Measurements from ENCODE around the gene HDAC10. TPM values are rescaled to one million over a fixed set of nuclear protein-coding genes. Genes with fewer than 3 reads are reported as not detected.

The HDAC10 gene
- total RNA-seq, 1 donor from 2014 or later = 13.6 TPM

DNA sequence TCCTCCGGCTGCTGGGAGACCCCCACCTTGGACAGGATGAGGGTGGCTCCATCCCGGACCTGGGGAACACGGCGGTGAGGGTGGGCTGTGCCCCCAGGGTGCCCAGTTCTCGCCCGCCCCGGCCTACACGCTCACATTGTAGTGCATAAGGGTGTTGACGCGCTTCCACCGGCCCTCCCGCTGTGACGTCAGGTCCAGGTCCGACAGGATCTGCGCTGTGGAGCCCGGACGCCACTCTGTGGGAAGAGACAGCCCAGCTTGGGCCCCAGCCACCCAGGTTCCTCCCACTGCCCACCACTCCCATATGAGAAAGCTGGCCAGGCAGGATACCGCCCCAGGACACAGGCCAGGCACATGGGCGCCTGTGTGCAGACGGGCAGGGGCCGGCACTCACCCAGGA, 27.4 kb upstream of the HDAC10 start:
- Histone ChIP-seq H3K27me3 (ENCODE audit: low read depth) (no peaks in the 10 kb centered on the region), H3K27ac (replicated peaks) (no peak overlapping the region), H3K4me3 (no peak overlapping the region), H3K9me3 (replicated peaks) (no peaks in the 10 kb centered on the region), H3K36me3 (peaks cover 85% of the 10 kb centered on the region), H3K4me1 (peaks cover 29% of the 10 kb centered on the region)
- no peak for TF ChIP-seq CTCF (IDR thresholded peaks at IDR 0.05; ENCODE audit: borderline replicate concordance)
- DNase-seq = no peak
- intact Hi-C loops (cut with micrococcal nuclease) = no loop called here

GRCh38 chr22:50277761-50278160, 26.7 kb upstream of the HDAC10 start:
- intact Hi-C loops (cut with micrococcal nuclease) = no loop called here
- DNase-seq = no peak
- H3K9me3 ChIP-seq (replicated peaks) = no peaks in the 10 kb centered on the region
- H3K4me3 ChIP-seq = no peak overlapping the region
- no peak overlapping the region for H3K27ac ChIP-seq (replicated peaks)
- H3K36me3 ChIP-seq = peaks cover 78% of the 10 kb centered on the region
- H3K27me3 ChIP-seq (ENCODE audit: low read depth) = no peaks in the 10 kb centered on the region
- peaks cover 27% of the 10 kb centered on the region for H3K4me1 ChIP-seq
- TF ChIP-seq CTCF (IDR thresholded peaks at IDR 0.05; ENCODE audit: borderline replicate concordance) = no peak

DNA sequence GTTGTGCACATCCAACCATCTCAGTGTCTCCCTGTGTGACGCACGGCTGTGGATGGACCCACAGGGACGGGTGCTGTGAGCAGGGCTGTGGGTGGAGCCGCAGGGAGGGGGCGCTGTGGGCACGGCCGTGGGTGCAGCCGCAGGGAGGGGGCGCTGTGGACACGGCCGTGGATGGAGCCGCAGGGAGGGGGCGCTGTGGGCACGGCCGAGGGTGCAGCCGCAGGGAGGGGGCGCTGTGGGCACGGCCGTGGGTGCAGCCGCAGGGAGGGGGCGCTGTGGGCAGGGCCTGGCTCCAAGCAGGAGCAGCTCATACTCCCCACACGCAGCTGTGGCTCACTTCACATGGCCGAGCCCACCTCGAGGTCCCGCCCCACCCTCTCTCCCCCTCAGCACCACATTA, 25.1 kb upstream of the HDAC10 start:
- H3K27me3 ChIP-seq (ENCODE audit: low read depth) = peaks cover 11% of the 10 kb centered on the region
- peak; percentile 68 for DNase-seq
- peaks cover 25% of the 10 kb centered on the region for H3K4me1 ChIP-seq
- H3K27ac ChIP-seq (replicated peaks) = peak overlapping the region; percentile 36
- intact Hi-C loops (cut with micrococcal nuclease) = no loop called here
- TF ChIP-seq CTCF (IDR thresholded peaks at IDR 0.05; ENCODE audit: borderline replicate concordance) = peak; percentile 67
- H3K4me3 ChIP-seq = no peak overlapping the region
- H3K36me3 ChIP-seq = peaks cover 62% of the 10 kb centered on the region
- H3K9me3 ChIP-seq (replicated peaks) = no peaks in the 10 kb centered on the region

DNA sequence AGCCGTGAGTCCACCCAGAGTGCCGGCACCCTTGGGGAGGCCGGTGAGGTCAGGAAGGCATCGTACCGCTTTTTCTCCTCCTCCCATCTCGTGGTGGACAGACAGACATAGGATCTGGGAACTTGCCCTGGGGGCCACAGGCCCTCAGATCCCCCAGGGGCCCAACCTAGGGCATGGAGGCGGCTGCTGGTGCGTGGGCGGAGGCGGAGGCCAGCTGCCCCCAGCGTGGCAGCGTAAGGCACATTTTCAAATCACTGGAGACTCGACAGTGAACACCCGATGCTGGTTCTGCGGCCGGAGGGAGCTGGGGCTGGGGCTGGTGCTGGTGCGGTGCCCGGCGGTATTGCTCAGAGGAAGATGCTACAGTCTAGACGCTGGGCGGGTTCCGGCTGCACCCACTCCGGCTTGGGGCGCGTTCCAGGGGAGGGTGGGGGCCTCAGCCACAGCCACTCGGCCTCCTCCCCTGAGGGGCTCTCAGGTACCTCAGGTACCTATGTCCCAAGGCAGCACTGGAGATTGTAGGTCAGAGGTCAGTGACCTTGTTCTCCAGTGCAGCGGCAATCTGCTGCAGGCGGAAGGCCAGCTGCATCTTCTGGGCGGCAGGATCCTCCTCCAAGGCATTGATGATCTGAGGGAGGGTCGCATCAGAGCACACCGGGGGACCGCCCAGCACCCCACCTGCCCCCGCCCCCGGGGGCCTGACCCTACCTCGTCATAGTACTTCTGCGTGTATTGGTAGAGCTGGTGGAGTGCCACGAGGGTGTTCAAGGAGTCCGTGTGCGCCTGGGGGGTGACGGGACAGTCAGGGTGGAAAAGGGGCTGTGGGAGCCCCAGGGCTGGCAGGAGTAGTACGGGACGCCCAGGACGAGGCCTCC, 24.4 kb upstream of the HDAC10 start:
- Histone ChIP-seq H3K27ac (replicated peaks) (peak overlapping the region; percentile 36), H3K27me3 (ENCODE audit: low read depth) (peaks cover 11% of the 10 kb centered on the region), H3K9me3 (replicated peaks) (no peaks in the 10 kb centered on the region), H3K4me1 (peaks cover 33% of the 10 kb centered on the region), H3K4me3 (no peak overlapping the region), H3K36me3 (peaks cover 55% of the 10 kb centered on the region)
- no peak for DNase-seq
- intact Hi-C loops (cut with micrococcal nuclease) = no loop called here
- TF ChIP-seq CTCF (IDR thresholded peaks at IDR 0.05; ENCODE audit: borderline replicate concordance) = no peak

- no peak for TF ChIP-seq CTCF (IDR thresholded peaks at IDR 0.05; ENCODE audit: borderline replicate concordance)
- Histone ChIP-seq H3K27ac (replicated peaks) (no peak overlapping the region), H3K4me1 (peaks cover 37% of the 10 kb centered on the region), H3K36me3 (peaks cover 48% of the 10 kb centered on the region), H3K4me3 (no peak overlapping the region), H3K27me3 (ENCODE audit: low read depth) (peaks cover 11% of the 10 kb centered on the region), H3K9me3 (replicated peaks) (no peaks in the 10 kb centered on the region)
- no peak for DNase-seq
- intact Hi-C loops (cut with micrococcal nuclease) = loop anchor here (5.0 kb wide), 1 partner anchor 53 kb away; the partner anchor contains the start of gene DENND6B
Measured at GRCh38 chr22:50274771-50275170, 23.7 kb upstream of the HDAC10 start.
